ENCODE data around the gene ERBIN. TPM values are rescaled to one million over a fixed set of nuclear protein-coding genes. Genes with fewer than 3 reads are reported as not detected.

The ERBIN gene
- total and polyA plus RNA-seq, 2 of the 8 experiments (the other 6 are each of a cell fraction or from before 2014, with no cell fraction given), result 7.7 to 33.2 TPM

DNA sequence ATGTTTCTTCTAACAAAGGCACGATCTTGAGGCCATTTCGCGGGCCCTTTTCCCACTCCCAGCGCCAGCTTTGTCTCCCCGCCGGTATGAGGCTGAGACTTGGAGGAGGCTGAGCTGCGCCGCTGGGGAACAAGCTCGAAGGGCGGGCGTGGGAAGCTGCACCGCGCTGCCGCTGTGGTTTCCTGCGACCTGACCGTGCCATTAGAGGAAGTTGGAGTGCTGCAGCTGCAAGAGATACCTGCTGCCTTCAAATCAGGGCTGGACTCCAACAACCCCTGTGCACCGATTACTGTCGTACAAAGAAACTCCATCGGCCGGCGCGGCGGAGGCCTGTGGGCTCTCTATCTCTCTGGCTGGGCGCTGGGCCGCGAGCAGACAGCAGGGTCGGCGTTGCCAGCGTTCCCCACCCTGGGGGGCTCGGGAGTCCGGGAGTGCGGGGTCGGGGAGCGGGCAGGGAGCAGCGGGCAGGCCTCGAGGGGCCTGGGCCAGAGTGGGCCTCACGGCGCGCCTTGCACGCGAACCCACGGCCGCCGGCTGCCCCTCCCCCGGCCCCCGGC is 1.3 kb upstream of the ERBIN start:
- peak overlapping the region; percentile 86 to 93 (median 90) for H3K9ac ChIP-seq (replicated peaks in 1 of 4; ENCODE audit: extremely low read depth in 1 of 4, low read depth in 3 of 4, low read length in 3 of 4)
- peak overlapping the region; percentile 48 for H3K4ac ChIP-seq (replicated peaks; ENCODE audit: insufficient read length, low read depth, low read length)
- peak overlapping the region; percentile 89; the same call in 1 of the 2 replicates for H2BK15ac ChIP-seq (ENCODE audit: low read length)
- DNase-seq (ENCODE audit: low read depth in 1 of 2, low spot score in 2 of 2) (peak in 1 of 2 experiments; percentile 82), FAIRE-seq (no peak)
- H3K9me3 ChIP-seq (ENCODE audit: insufficient read depth in 2 of 2, low read depth in 1 of 2, low read length in 1 of 2), result no peaks in the 10 kb centered on the region
- H3K23me2 ChIP-seq (ENCODE audit: low read depth, low read length), result peaks cover 5% of the 10 kb centered on the region; the same call in 1 of the 2 replicates
- peaks cover 11 to 39% of the 10 kb centered on the region in 2 experiments; a peak in 3 of 4 replicates for H3K79me2 ChIP-seq (ENCODE audit: control insufficient read depth in 1 of 2, insufficient read depth in 2 of 2, low read length in 2 of 2)
- no peaks in the 10 kb centered on the region for H3K79me1 ChIP-seq (ENCODE audit: low read depth, low read length)
- H3K14ac ChIP-seq (ENCODE audit: insufficient read length), result no peak overlapping the region
- H4K20me1 ChIP-seq (replicated peaks in 1 of 2; ENCODE audit: control insufficient read depth in 1 of 2, insufficient read depth in 2 of 2, low read length in 2 of 2), result no peaks in the 10 kb centered on the region
- H4K8ac ChIP-seq (ENCODE audit: extremely low read depth, insufficient read depth, low read length), result peak overlapping the region; percentile 96; the same call in 1 of the 2 replicates
- peak overlapping the region; percentile 80 to 92 (median 86) for H3K4me3 ChIP-seq (ENCODE audit: extremely low read depth in 1 of 4, insufficient read depth in 2 of 4, low read depth in 3 of 4, low read length in 4 of 4)
- peak overlapping the region; percentile 64 for H2BK12ac ChIP-seq (ENCODE audit: low read depth, low read length)
- H3K36me3 ChIP-seq (ENCODE audit: control insufficient read depth in 2 of 4, insufficient read depth in 4 of 4, low read length in 3 of 4), result no peaks in the 10 kb centered on the region
- CTCF ChIA-PET (ENCODE audit: partially characterized antibody), result no interaction called here
- no peak overlapping the region for H2BK20ac ChIP-seq (ENCODE audit: low read length)
- H2BK5ac ChIP-seq (ENCODE audit: low read depth, low read length), result peak overlapping the region; percentile 85
- peak overlapping the region; percentile 95 for H2AFZ ChIP-seq (ENCODE audit: low read length)
- H3K4me1 ChIP-seq (replicated peaks in 1 of 4; ENCODE audit: control insufficient read depth in 3 of 4, insufficient read depth in 4 of 4, low read length in 3 of 4), result peaks cover 0 to 5% (median 1%) of the 10 kb centered on the region in 4 experiments; a peak in 2 of 7 replicates
- H4K91ac ChIP-seq (replicated peaks; ENCODE audit: insufficient read length, low read length), result peak overlapping the region; percentile 98
- peak overlapping the region; percentile 52 for H3K56ac ChIP-seq (replicated peaks; ENCODE audit: insufficient read length, low read depth, low read length)
- H3K4me2 ChIP-seq (ENCODE audit: insufficient read depth in 1 of 2, low read depth in 2 of 2, low read length in 2 of 2), result peak overlapping the region; percentile 83 to 97
- H3K23ac ChIP-seq (ENCODE audit: insufficient read length), result no peak overlapping the region
- peak overlapping the region; percentile 75 for H4K5ac ChIP-seq (ENCODE audit: insufficient read length, low read depth, low read length)
- H3K27me3 ChIP-seq (replicated peaks in 1 of 4; ENCODE audit: control insufficient read depth in 3 of 4, extremely low read depth in 1 of 4, insufficient read depth in 3 of 4, low read length in 3 of 4), result peaks cover 0 to 6% (median 1%) of the 10 kb centered on the region in 4 experiments; a peak in 4 of 7 replicates
- H2AK5ac ChIP-seq (ENCODE audit: low read depth, low read length), result no peak overlapping the region
- WGBS, 2 experiments (ENCODE audit: extremely low coverage in 1 of 2, insufficient coverage in 1 of 2, insufficient read length in 1 of 2, insufficient replicate concordance in 2 of 2, low coverage in 1 of 2, low lambda C conversion rate in 2 of 2, missing lambda C conversion rate in 1 of 2), result 0% methylated on average over 11 of the region's 46 CpGs; no CpG with 5 or more reads in 1 of the 2 experiments
- POLR2A ChIA-PET (ENCODE audit: partially characterized antibody), result interaction anchor here (0.7 to 1.6 kb wide), 7 partner anchors 11 to 219 kb away, joined by 3 to 6 read pairs (median 3); partner anchors contain the start of genes NLN, SGTB and SREK1
- H3K18ac ChIP-seq (ENCODE audit: extremely low read depth, low read length), result peak overlapping the region; percentile 80
- H3K27ac ChIP-seq (ENCODE audit: low read depth, low read length), result peak overlapping the region; percentile 60
- H2BK120ac ChIP-seq (replicated peaks; ENCODE audit: low read depth, low read length), result peak overlapping the region; percentile 69
- TF ChIP-seq SUZ12 (IDR thresholded peaks at IDR 0.05; ENCODE audit: low read length) (0 out of 2 replicates have a peak, but pooled peaks have one; percentile 30), GTF2F1 (IDR thresholded peaks at IDR 0.05; ENCODE audit: borderline replicate concordance, low read depth, low read length) (no peak), CEBPB (IDR thresholded peaks at IDR 0.05; ENCODE audit: low read depth, low read length) (no peak), SIN3A (conservative IDR thresholded peaks at IDR 0.05 in 1 of 2, IDR thresholded peaks at IDR 0.05 in 1 of 2; ENCODE audit: low read depth in 1 of 2, low read length in 2 of 2) (no peak; a peak in 1 of 4 replicates), KDM4A (IDR thresholded peaks at IDR 0.05; ENCODE audit: low read depth, low read length, severe bottlenecking) (peak; percentile 32), RXRA (IDR thresholded peaks at IDR 0.05; ENCODE audit: insufficient read depth, low read depth, low read length) (no peak), POLR2A (IDR thresholded peaks at IDR 0.05; ENCODE audit: control extremely low read depth in 1 of 2, low read depth in 2 of 2, low read length in 2 of 2) (peak; percentile 23 to 70), PHF8 (conservative IDR thresholded peaks at IDR 0.05; ENCODE audit: low read depth, low read length) (peak; percentile 62; the same call in 1 of the 2 replicates)
- TF ChIP-seq, protein P1, sequence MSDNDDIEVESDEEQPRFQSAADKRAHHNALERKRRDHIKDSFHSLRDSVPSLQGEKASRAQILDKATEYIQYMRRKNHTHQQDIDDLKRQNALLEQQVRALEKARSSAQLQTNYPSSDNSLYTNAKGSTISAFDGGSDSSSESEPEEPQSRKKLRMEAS (IDR thresholded peaks at IDR 0.05), result peak; percentile 43
- TF ChIP-seq, protein P2, sequence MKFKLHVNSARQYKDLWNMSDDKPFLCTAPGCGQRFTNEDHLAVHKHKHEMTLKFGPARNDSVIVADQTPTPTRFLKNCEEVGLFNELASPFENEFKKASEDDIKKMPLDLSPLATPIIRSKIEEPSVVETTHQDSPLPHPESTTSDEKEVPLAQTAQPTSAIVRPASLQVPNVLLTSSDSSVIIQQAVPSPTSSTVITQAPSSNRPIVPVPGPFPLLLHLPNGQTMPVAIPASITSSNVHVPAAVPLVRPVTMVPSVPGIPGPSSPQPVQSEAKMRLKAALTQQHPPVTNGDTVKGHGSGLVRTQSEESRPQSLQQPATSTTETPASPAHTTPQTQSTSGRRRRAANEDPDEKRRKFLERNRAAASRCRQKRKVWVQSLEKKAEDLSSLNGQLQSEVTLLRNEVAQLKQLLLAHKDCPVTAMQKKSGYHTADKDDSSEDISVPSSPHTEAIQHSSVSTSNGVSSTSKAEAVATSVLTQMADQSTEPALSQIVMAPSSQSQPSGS (IDR thresholded peaks at IDR 0.05; ENCODE audit: low read length), result 0 out of 2 replicates have a peak, but pooled peaks have one; percentile 24
